Measurements from ENCODE around the gene DACH2.

DACH2 gene

DNA sequence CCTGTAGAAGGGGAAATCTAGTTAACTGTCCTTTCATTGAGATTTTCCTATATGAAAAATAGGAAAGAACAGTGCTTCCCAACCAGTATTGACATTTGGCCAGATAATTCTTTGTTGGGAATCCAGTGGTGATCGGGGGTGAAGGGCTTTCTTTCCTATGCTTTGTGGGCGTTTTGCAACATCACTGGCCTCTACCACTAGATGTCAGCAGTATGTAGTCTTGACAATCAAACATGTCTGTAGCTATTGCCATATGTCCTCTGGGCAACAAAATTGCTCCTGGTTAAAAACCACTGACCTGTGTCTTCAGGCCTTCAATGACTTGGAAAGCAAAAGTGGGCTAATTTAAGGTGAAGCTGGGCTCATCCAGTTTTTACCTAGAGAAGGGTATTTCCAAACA lies 658.5 kb downstream of the DACH2 start:
- DNase-seq (ENCODE audit: low spot score), result peak; percentile 0

DNA sequence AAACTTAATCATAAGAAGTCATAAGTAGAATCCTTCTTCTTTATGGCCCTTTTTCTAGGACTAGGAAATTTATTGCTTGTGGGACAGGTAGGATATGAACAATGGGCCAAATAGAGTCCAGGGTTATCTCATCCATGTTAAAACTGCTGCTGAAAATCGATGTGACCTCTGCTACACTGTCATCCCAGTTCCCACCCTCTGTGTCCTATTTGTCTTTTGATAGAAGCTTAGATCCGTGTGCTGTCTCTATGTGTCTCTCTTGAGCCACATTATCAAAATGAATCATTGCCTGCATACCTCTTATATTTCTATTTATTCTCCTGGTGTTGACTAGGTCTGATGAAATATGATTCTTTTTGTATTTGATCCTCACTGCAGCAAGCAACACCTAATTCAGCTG lies 661.4 kb downstream of the DACH2 start:
- no peak for DNase-seq (ENCODE audit: low spot score)

DNA sequence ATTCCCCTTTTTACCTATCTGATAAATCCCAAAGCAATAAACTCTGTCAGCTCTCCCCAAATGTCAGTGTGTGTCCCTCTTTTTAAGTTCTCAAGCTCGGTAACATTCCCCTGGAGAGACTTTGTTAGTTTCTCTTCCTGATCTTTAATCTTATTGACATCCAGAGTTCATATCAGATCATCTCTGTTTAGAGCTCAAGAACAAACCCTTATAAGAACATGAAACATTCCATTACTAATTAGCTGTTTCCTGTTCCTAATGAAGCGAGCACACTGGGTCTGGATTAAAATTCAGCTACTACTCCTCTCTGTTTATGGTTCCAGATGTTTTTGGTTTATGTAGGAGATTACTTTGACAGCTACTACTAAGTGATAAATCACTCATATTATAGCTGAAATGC lies 681.5 kb downstream of the DACH2 start:
- DNase-seq (ENCODE audit: low spot score), result no peak

DNA sequence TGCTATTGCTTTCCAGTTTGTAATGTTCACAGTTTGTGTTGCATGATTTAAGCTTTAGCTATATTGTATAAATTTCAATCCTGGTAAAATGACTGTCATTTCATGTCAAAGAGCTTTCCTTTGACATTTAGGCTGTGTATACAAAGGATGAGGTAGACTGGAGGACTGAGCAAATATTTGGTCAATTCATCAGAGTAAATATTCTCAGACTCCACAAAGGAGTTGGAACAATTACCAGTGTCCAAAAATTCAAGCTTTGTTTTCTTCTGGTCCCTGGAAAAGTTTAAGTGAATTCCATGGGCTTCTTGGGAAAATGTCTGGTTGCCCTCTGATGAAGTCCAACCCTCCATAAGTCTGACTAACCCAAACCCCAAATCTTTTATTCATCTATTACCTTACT lies 682.4 kb downstream of the DACH2 start:
- no peak for DNase-seq (ENCODE audit: low spot score)

DNA sequence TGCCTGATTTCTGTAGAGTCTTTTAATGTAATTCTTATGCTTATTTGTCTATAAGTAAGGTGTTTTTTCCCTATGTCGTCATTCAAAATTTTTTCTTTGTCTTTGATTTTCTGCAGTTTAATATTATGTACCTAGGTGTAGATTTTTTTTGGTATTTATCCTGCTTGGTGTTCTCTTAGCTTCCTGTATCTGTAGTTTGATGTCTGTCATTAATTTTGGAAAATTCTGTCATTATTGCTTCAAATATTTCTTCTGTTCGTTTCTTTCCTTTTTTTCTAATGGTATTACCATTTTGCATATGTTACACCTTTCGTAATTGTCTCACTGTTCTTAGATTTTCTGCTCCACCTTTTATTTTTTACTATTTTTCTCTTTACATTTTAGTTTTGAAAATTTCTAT lies 696.9 kb downstream of the DACH2 start:
- DNase-seq (ENCODE audit: low spot score), result no peak
